NCI-H1694 treated with DMSO at 0.1 percent for 48 hours (cell line): ENCODE data around the gene TBC1D8B.

Source experiments
- DNase-seq: peaks from one replicate; lab custom pipeline; 2025; lab: John Stamatoyannopoulos, UW

TBC1D8B gene

GRCh38 chrX:106898462-106898861 lies 96.0 kb downstream of the TBC1D8B start:
- peak; percentile 40 for DNase-seq

- DNase-seq: no peak
These were observed 96.8 kb downstream of the TBC1D8B start for GRCh38 chrX:106899276-106899675.

DNA sequence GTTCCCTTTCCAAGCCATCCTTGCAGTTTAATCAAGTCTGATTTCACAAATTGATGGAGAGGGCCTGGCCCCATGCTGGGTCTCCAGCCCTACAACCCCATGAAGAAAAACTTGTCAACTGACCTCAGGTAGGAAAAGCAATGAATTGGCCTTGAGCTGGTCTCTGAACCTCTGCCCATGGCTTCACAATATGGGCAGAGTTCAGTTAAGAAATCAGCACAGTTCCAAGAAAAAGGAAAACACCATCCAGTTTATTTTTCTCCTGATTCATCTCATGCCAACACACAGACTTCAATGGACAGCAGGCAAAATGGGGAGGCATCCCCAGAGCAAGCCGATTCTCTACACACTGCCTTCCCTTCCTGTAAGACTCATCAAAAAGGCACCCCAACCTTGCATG lies 97.4 kb downstream of the TBC1D8B start:
- DNase-seq: no peak

DNA sequence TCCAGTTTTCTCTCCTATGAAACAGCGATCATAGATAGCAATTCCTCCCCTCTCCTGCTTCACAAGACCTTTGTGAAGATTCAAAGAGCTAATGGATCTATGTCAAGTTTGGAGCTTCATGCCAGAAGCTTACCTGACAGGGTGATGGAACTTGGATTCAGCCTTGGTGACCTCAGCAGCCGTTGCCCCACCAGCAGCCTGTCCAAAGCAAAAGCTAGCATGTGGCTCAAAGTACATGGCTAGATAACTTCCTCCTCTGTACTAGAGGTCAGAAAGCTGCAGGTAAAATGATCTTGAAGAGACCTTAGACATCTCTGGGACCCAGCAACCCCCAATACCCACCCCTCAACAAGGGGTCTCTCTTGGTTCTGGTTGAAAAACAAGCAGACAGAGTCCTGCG lies 98.9 kb downstream of the TBC1D8B start:
- DNase-seq: no peak

- DNase-seq: no peak
These were observed 99.3 kb downstream of the TBC1D8B start for GRCh38 chrX:106901781-106902219.

GRCh38 chrX:106902684-106903083 lies 100.2 kb downstream of the TBC1D8B start:
- DNase-seq: no peak

- DNase-seq: no peak
These were observed 100.9 kb downstream of the TBC1D8B start, which contains the start of gene RIPPLY1 for GRCh38 chrX:106903291-106903824. TSS of gene RIPPLY1 (minus strand) at chrX:106903341. CDS start at chrX:106903287, 54 bp downstream.

- DNase-seq: no peak
These were observed 101.5 kb downstream of the TBC1D8B start for GRCh38 chrX:106903856-106904528.

DNA sequence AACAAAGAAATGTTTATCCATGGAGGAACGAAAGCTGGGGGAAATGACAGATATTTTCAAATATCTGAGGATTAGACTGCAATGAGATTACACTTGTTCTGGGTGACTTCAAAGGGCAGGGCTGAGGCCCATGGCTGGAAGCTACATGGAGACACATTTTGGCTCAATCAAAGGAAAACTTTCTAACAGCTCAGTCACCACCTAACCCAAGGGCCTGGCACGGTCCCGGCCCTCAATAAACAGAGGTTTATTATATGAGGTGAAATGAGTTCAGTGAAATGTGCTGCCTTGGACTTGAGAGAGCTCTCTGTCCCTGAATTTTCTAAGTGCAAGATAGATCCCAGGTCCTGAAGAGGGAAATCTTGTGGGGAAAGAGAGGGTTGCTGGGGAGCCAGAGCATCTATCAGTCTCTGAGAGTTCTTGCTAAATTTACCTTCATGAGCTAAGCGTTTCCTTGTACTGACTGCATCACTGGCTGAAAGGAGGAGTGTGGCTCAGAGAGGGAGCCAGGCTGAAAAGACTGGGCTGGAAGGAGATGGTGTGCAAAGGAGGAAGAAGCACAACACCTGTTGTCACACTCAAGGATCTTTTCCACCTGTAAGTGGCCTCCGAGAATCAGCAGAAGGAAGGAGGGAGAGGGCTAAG lies 102.7 kb downstream of the TBC1D8B start:
- no peak for DNase-seq

- no peak for DNase-seq
These were observed 103.9 kb downstream of the TBC1D8B start for GRCh38 chrX:106906361-106906760.

DNA sequence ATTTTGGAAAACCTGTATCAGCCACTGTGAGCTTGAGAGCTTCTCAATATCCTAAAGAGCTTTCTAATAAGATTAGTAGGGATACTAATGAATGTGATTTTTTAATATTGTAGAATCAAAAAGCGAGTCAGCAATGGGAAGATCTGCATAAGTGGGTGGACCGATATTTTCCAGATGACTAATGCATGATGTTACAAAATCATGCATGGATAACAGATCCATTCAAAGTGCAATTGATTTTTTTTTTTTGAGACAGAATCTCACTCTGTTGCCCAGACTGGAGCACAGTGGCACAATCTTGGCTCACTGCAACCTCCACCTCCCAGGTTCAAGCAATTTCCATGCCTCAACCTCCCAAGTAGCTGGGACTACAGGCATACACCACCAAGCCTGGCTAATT lies 110.4 kb downstream of the TBC1D8B start:
- no peak for DNase-seq

DNA sequence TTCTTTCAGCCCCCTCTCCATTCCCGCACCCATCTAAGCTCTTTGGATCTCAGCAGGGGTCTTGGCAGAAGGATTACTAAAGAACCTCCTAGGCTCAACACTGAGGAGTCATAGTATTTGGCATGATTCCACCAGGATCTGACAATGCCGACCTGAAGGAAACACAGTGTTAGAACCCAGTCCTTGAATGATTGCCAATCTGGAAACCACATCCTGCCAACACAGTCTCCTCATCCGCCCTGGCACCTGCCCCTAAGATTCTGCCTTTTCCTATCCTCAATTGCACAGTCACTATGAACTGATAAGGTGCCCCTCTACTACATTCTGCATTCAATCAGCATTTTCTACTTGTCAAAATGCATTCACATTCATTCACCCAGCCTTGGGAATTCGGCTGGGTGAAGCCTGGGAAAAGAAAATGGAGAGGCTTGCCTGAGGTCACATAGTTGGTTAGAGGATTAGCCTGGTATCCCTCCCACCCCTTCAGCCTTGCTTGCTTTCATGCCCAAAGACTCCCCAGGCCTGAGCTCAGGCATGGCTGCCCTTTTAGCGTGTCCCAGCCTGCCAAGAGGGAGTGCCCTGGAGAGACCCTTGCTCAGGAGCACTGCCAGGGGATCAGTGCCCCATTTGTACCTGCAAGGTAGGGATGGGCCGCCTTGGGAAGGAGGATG lies 115.5 kb downstream of the TBC1D8B start:
- no peak for DNase-seq

DNA sequence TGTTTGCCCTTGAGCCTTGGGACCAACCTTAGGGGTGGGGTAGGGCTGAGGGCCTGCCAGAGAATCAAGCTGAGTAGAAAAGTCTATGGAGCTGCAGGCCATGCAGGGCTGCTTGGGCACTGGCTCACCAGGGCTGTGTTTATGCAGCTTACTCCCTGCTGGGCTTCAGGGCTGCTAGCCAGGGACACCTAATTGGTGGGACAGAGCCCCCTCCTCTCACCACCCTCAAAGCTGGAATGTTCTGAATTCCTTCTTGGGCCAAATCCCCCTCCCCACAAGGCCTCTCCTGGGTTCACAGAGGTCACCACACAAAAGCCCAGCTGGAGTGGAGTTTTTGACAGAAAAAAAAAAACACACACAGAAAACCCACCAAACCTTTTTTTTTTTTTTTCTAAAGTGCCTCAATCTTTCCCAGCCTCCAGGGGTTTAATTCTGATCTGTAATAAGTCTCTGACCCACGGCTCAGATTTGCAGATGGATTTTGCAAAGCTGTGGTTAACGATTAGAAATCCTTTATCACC lies 117.5 kb downstream of the TBC1D8B start, which contains the start of gene CLDN2:
TSS of gene CLDN2 (plus strand) at position 471 of the 521 bp plus-strand sequence. CDS start 7,827 bp downstream, outside the sequence.
- no peak for DNase-seq

GRCh38 chrX:106921637-106922036 lies 119.2 kb downstream of the TBC1D8B start:
- no peak for DNase-seq
